ENCODE results near the gene ANTXR1. TPM values are rescaled to one million over a fixed set of nuclear protein-coding genes. Genes with fewer than 3 reads are reported as not detected.
"Not testable (repeated sequence)": the region's sequence is repeated elsewhere in the genome, so short reads cannot be mapped to it uniquely, and the experiment has no call there.

The ANTXR1 gene
- total RNA-seq, 4 donors from 2014 or later, result 7.1 to 101 (median 15.8) TPM

GRCh38 chr2:69253112-69253511 is 240.1 kb downstream of the ANTXR1 start:
- 65 to 69% methylated on average over 2 of the region's 2 CpGs for WGBS, 2 donors (ENCODE audit: low coverage in 1 of 2)
- H3K4me3 ChIP-seq, result no peak overlapping the region
- H3K36me3 ChIP-seq, result no peaks in the 10 kb centered on the region
- no peaks in the 10 kb centered on the region for H3K9me3 ChIP-seq
- DNase-seq, result no peak
- H3K27me3 ChIP-seq, result no peaks in the 10 kb centered on the region
- intact Hi-C loops (cut with DNase I; ENCODE audit: low total_unique reads), result no loop called here
- in situ Hi-C loops (cut with MboI; ENCODE audit: low pct_ligation_motif_present in 1 of 4, low pct_unique_long_range_greater_than_20kb in 1 of 4, low sequenced_read_pairs in 3 of 4), result no loop called here
- no peak for TF ChIP-seq CTCF (IDR thresholded peaks at IDR 0.05)
- no peak for TF ChIP-seq POLR2A (IDR thresholded peaks at IDR 0.05)
- no peak for TF ChIP-seq POLR2AphosphoS5 (IDR thresholded peaks at IDR 0.05)
- TF ChIP-seq EP300 (IDR thresholded peaks at IDR 0.05; ENCODE audit: low read depth), result no peak
- H3K27ac ChIP-seq, result peak overlapping the region; percentile 31 to 61 (median 60)
- H3K4me1 ChIP-seq, result peaks cover 0 to 10% (median 2%) of the 10 kb centered on the region in 4 donors

- in situ Hi-C loops (cut with MboI; ENCODE audit: low pct_ligation_motif_present in 1 of 4, low pct_unique_long_range_greater_than_20kb in 1 of 4, low sequenced_read_pairs in 3 of 4), result no loop called here
- H3K36me3 ChIP-seq, result no peaks in the 10 kb centered on the region
These were observed 240.8 kb downstream of the ANTXR1 start for GRCh38 chr2:69253611-69254301.

GRCh38 chr2:69255760-69256159 is 242.8 kb downstream of the ANTXR1 start:
- no peak for TF ChIP-seq EP300 (IDR thresholded peaks at IDR 0.05; ENCODE audit: low read depth)
- no peak for TF ChIP-seq POLR2AphosphoS5 (IDR thresholded peaks at IDR 0.05)
- Histone ChIP-seq H3K4me1 (peaks cover 0 to 10% (median 2%) of the 10 kb centered on the region in 4 donors), H3K4me3 (no peak overlapping the region), H3K9me3 (peaks cover 11 to 13% of the 10 kb centered on the region in 2 donors), H3K27me3 (no peaks in the 10 kb centered on the region), H3K27ac (no peak overlapping the region), H3K36me3 (no peaks in the 10 kb centered on the region)
- intact Hi-C loops (cut with DNase I; ENCODE audit: low total_unique reads) (no loop called here), in situ Hi-C loops (cut with MboI; ENCODE audit: low pct_ligation_motif_present in 1 of 4, low pct_unique_long_range_greater_than_20kb in 1 of 4, low sequenced_read_pairs in 3 of 4) (no loop called here)
- 77 to 88% methylated on average over 3 of the region's 3 CpGs for WGBS, 2 donors (ENCODE audit: low coverage in 1 of 2)
- DNase-seq, result no peak

More at GRCh38 chr2:69253611-69254301, 240.8 kb downstream of the ANTXR1 start:
- TF ChIP-seq POLR2A (IDR thresholded peaks at IDR 0.05), result no peak
- TF ChIP-seq CTCF (IDR thresholded peaks at IDR 0.05), result no peak
- peak; percentile 50 to 78 (median 67) for TF ChIP-seq POLR2AphosphoS5 (IDR thresholded peaks at IDR 0.05)
- peak; percentile 0 for TF ChIP-seq EP300 (IDR thresholded peaks at IDR 0.05; ENCODE audit: low read depth)
- Histone ChIP-seq H3K4me3 (no peak overlapping the region), H3K4me1 (peaks cover 0 to 10% (median 2%) of the 10 kb centered on the region in 4 donors), H3K9me3 (no peaks in the 10 kb centered on the region), H3K27ac (peak overlapping the region; percentile 31 to 61 (median 60)), H3K27me3 (no peaks in the 10 kb centered on the region)
- intact Hi-C loops (cut with DNase I; ENCODE audit: low total_unique reads), result no loop called here
- DNase-seq, result peak; percentile 19
- 68 to 75% methylated on average over 3 to 8 of the region's 8 CpGs for WGBS, 2 donors (ENCODE audit: low coverage in 1 of 2)

- H3K27ac ChIP-seq; H3K4me3 ChIP-seq; in situ Hi-C loops (cut with MboI; ENCODE audit: low pct_ligation_motif_present in 1 of 4, low pct_unique_long_range_greater_than_20kb in 1 of 4, low sequenced_read_pairs in 3 of 4); H3K4me1 ChIP-seq; H3K27me3 ChIP-seq; intact Hi-C loops (cut with DNase I; ENCODE audit: low total_unique reads); H3K36me3 ChIP-seq; DNase-seq: not testable (repeated sequence)
- 87 to 94% methylated on average over 10 to 12 of the region's 12 CpGs for WGBS, 2 donors (ENCODE audit: low coverage in 1 of 2)
- H3K9me3 ChIP-seq, result peaks cover 13 to 17% of the 10 kb centered on the region in 2 donors
These were observed 247.1 kb downstream of the ANTXR1 start for GRCh38 chr2:69259994-69260591.

- intact Hi-C loops (cut with DNase I; ENCODE audit: low total_unique reads), result no loop called here
- Histone ChIP-seq H3K9me3 (peaks cover 13 to 17% of the 10 kb centered on the region in 2 donors), H3K27ac (no peak overlapping the region), H3K36me3 (no peaks in the 10 kb centered on the region), H3K4me3 (no peak overlapping the region), H3K4me1 (no peaks in the 10 kb centered on the region), H3K27me3 (no peaks in the 10 kb centered on the region)
- in situ Hi-C loops (cut with MboI; ENCODE audit: low pct_ligation_motif_present in 1 of 4, low pct_unique_long_range_greater_than_20kb in 1 of 4, low sequenced_read_pairs in 3 of 4), result no loop called here
- TF ChIP-seq POLR2A (IDR thresholded peaks at IDR 0.05) (no peak), EP300 (IDR thresholded peaks at IDR 0.05; ENCODE audit: low read depth) (no peak)
- DNase-seq, result no peak
These were observed 247.7 kb downstream of the ANTXR1 start for GRCh38 chr2:69260666-69261065.
